Prostate gland (tissue), 2 donors: ENCODE data around the gene PTPRO.

ENCODE experiments used
- CTCF ChIP-seq, 4 experiments: fragments of 200-600 bp in 2 of 4; fragments of 450-650 bp in 2 of 4; sonication (generic) in 2 of 4; IDR thresholded peaks; 1 replicate in 3 of 4; 2 replicates in 1 of 4; pipeline ENCODE4 v1.5.1; 2016 to 2019; ENCODE audit warnings: antibody characterized with exemption in 4 of 4, mild to moderate bottlenecking in 2 of 4, moderate library complexity in 2 of 4
- POLR2AphosphoS5 ChIP-seq: sonication (generic); formaldehyde crosslinking; IDR thresholded peaks from one replicate; pipeline ENCODE4 v1.6.1; 2017; ENCODE audit warnings: antibody characterized with exemption

- TF ChIP-seq CTCF (IDR thresholded peaks at IDR 0.05) (no peak), POLR2AphosphoS5 (no peak)
These were observed 315.9 kb downstream of the PTPRO start for GRCh38 chr12:15638231-15638630.
